GM12873 (cell line): ENCODE measurements around the gene KCND3.

Experiments used
- TF ChIP-seq, protein P1 (sequence below): IDR thresholded peaks from 2 replicates; pipeline ENCODE4 v1.5.1; 2012; ENCODE audit warnings: low read depth, mild to moderate bottlenecking, moderate library complexity, low read length, control low read depth; ENCODE audit not compliant: insufficient read depth; ENCODE audit errors: missing control alignments

KCND3 gene

GRCh38 chr1:111906111-111906510 is 83.4 kb downstream of the KCND3 start:
- TF ChIP-seq, protein P1, sequence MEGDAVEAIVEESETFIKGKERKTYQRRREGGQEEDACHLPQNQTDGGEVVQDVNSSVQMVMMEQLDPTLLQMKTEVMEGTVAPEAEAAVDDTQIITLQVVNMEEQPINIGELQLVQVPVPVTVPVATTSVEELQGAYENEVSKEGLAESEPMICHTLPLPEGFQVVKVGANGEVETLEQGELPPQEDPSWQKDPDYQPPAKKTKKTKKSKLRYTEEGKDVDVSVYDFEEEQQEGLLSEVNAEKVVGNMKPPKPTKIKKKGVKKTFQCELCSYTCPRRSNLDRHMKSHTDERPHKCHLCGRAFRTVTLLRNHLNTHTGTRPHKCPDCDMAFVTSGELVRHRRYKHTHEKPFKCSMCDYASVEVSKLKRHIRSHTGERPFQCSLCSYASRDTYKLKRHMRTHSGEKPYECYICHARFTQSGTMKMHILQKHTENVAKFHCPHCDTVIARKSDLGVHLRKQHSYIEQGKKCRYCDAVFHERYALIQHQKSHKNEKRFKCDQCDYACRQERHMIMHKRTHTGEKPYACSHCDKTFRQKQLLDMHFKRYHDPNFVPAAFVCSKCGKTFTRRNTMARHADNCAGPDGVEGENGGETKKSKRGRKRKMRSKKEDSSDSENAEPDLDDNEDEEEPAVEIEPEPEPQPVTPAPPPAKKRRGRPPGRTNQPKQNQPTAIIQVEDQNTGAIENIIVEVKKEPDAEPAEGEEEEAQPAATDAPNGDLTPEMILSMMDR, result no peak

DNA sequence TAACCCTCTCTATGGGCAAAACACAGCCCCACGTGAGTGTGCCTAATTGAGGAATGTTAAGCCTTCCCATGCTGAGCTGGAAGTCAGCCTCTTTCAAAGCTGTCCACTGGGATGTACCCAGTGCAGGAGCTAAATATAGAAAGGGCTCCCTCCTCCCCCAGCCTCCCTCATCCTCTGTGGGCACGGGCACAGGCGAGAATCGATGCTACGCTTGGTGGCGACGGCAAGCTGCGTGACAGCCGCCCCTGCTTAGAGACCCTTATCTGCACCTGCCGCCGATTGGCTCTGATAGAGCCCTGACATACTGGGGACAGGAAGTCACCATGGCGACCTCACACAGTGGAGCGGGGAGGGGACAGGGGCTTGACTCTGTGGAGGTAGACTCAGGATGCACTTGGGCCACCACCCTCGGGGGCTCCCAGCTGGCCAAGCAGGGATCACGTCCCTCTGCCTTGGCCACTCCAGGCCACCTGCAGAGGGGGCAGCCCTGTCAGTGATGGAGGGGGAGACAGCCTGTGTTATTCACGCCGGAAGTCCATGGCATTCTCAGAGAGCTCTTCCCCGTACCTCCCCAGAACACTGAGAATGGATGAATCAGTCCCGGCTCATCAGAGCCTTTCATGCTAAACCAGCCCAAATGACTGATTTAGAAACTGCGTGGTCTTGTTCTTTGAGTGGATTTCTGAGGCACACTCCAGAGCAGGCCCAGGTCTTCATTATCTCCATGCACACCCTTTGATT is 84.8 kb downstream of the KCND3 start:
- TF ChIP-seq, protein P1, result no peak

GRCh38 chr1:111903871-111904449 is 85.5 kb downstream of the KCND3 start:
- TF ChIP-seq, protein P1, result no peak

GRCh38 chr1:111903148-111903870 is 86.2 kb downstream of the KCND3 start:
- TF ChIP-seq, protein P1, result no peak

GRCh38 chr1:111895469-111895868 is 94.0 kb downstream of the KCND3 start:
- TF ChIP-seq, protein P1, result no peak

DNA sequence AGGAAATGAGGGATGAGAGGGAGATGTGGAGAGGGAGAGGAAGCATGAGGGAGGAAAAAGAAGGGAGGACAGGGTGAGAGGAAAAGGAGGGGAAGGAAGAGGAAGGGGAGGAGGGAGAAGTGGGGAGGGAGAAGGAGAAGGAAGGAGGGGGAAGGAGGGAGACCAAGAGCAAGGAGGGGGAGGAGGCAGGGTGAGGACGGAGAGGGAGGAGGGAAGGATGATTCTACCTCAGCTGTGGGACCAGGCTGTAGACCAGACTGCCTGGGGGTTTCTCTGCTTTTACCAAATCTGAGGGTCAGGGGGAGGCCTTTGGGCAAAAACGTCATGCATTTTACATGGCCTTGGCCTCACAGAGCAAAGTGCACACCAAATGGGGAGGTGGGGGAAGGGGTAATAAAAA is 94.5 kb downstream of the KCND3 start:
- TF ChIP-seq, protein P1, result no peak

DNA sequence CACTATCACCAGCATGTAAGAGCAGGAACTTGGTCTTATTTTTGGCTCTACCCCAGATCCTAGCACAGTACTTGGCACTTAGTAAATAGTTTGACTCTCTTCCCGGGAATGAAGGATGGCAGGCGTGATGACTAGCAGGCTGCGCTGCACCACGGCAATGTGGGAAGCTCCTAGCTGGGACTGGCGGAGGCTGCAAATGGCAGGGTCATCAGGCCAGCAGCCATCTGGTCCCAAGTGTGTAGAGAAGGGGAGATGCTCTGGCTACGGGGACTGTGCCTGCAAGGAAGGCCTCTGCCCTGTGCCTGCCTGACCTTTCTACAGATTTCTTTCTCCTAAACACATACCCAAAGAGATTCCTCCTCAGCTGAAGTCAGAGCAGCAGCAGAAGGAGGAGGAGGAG is 95.0 kb downstream of the KCND3 start:
- TF ChIP-seq, protein P1, result no peak
